NB4 (cell line): ENCODE results near the gene PRSS48.
"Not testable (repeated sequence)": the region's sequence is repeated elsewhere in the genome, so short reads cannot be mapped to it uniquely, and the experiment has no call there.

Source experiments
- DNase-seq: peaks from one replicate; pipeline ENCODE4 v3.0.0; 2010; ENCODE audit warnings: low read depth
- H3K4me3 ChIP-seq: one replicate; pipeline ENCODE4 v1.5.1; 2011; ENCODE audit warnings: mild to moderate bottlenecking, low read depth, low read length, moderate library complexity
- MAX ChIP-seq: IDR thresholded peaks from 2 replicates; pipeline ENCODE4 v1.6.1; 2011; ENCODE audit warnings: low read depth, low read length
- MYC ChIP-seq: IDR thresholded peaks from 2 replicates; pipeline ENCODE4 v1.6.1; 2011; ENCODE audit warnings: low read depth, low read length
- POLR2A ChIP-seq: IDR thresholded peaks from 2 replicates; pipeline ENCODE4 v1.6.1; 2011; ENCODE audit warnings: mild to moderate bottlenecking; ENCODE audit not compliant: insufficient read length; ENCODE audit errors: extremely low read depth
- TF ChIP-seq, protein P1 (sequence below): IDR thresholded peaks from one replicate; pipeline ENCODE4 v1.5.1; 2012; ENCODE audit warnings: low read depth, low read length

PRSS48 gene

DNA sequence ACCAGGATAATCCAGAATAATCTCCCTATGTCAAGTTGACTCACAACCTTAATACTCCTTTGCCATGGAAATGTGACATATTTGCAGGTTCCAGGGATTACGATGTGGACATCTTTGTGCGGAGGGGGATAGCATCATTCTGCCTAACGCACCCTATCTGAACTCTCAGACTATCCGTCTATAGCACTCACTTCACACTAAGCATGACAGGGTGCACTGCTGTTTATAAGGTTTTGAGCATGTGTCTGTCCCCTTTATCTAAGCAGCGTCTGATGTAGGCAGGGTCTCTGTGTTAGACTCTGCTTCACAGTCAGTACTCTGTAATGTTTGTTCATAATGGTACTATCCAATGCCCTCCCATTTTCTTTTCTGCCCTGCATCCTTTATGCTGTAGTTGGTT lies 43.4 kb upstream of the PRSS48 start:
- no peak for TF ChIP-seq MAX
- H3K4me3 ChIP-seq, result no peak overlapping the region
- DNase-seq, result no peak

- not testable (repeated sequence) for H3K4me3 ChIP-seq, DNase-seq
Measured at GRCh38 chr4:151235373-151235772, 41.6 kb upstream of the PRSS48 start.

- TF ChIP-seq POLR2A (no peak), MAX (no peak), MYC (no peak)
- TF ChIP-seq, protein P1, sequence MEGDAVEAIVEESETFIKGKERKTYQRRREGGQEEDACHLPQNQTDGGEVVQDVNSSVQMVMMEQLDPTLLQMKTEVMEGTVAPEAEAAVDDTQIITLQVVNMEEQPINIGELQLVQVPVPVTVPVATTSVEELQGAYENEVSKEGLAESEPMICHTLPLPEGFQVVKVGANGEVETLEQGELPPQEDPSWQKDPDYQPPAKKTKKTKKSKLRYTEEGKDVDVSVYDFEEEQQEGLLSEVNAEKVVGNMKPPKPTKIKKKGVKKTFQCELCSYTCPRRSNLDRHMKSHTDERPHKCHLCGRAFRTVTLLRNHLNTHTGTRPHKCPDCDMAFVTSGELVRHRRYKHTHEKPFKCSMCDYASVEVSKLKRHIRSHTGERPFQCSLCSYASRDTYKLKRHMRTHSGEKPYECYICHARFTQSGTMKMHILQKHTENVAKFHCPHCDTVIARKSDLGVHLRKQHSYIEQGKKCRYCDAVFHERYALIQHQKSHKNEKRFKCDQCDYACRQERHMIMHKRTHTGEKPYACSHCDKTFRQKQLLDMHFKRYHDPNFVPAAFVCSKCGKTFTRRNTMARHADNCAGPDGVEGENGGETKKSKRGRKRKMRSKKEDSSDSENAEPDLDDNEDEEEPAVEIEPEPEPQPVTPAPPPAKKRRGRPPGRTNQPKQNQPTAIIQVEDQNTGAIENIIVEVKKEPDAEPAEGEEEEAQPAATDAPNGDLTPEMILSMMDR, result no peak
- no peak for DNase-seq
Measured at GRCh38 chr4:151236036-151236435, 40.9 kb upstream of the PRSS48 start.

GRCh38 chr4:151238477-151238876 lies 38.5 kb upstream of the PRSS48 start:
- no peak for DNase-seq
- no peak overlapping the region for H3K4me3 ChIP-seq
- TF ChIP-seq POLR2A (no peak), MAX (no peak), MYC (no peak)
- TF ChIP-seq, protein P1, result no peak

More at GRCh38 chr4:151236036-151236435, 40.9 kb upstream of the PRSS48 start:
- H3K4me3 ChIP-seq, result no peak overlapping the region

DNA sequence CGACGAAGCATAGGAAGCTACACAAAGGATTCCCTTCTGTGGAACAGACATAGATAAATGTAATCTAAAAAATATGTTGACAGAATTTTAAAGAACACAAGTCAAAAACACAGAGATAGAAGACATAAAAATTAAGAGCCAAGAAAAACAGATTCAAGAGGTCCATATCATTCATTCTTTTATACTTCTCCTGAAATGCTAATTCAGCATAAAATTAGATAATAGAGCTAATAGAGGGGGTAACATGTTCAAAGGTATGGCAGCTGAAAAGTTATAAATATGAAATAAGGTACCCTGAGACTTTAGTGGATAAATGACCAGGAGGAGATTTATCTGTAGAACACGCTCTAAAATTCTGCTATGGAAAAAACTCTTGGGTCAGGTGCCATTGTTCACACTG lies 37.4 kb upstream of the PRSS48 start:
- no peak overlapping the region for H3K4me3 ChIP-seq
- TF ChIP-seq MAX, result no peak
- TF ChIP-seq POLR2A, result no peak
- TF ChIP-seq MYC, result no peak
- TF ChIP-seq, protein P1, result no peak
- no peak for DNase-seq

- no peak overlapping the region for H3K4me3 ChIP-seq
- no peak for DNase-seq
- TF ChIP-seq MYC (no peak), MAX (no peak), POLR2A (no peak)
- TF ChIP-seq, protein P1, result no peak
Measured at GRCh38 chr4:151242305-151242704, 34.7 kb upstream of the PRSS48 start.

DNA sequence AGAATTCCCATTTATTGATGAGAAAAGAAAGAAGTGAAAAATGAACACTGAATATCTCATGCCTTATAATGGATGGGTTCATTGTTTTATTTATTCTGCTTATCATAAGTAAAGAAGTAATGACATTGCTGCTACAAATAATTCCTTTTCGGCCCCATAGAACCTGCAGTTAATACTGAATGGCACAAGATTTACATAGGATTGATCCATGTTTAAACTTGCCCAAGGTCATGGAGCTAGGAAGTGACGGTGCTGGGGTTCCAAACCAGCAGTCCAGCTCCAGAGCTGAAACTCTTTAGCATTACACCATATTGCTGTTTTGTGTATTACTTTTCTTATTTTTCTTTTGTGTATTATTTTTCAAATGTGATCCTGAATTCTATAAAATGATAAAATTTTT lies 30.2 kb upstream of the PRSS48 start:
- no peak overlapping the region for H3K4me3 ChIP-seq
- no peak for DNase-seq
- TF ChIP-seq, protein P1, result no peak
